Fibroblast of lung (primary cell): ENCODE data around the gene LSAMP.

Source experiments
- CTCF ChIP-seq, 2 donors: IDR thresholded peaks in 1 of 2; conservative IDR thresholded peaks in 1 of 2; 1 replicate in 1 of 2; 2 replicates in 1 of 2; pipeline ENCODE4 v1.5.1; 2011 to 2012; ENCODE audit warnings: low read length in 2 of 2, control low read depth in 1 of 2, inconsistent platforms in 1 of 2, low read depth in 1 of 2, mild to moderate bottlenecking in 1 of 2
- EZH2 ChIP-seq: IDR thresholded peaks from 2 replicates; pipeline ENCODE4 v1.5.1; 2012; ENCODE audit warnings: low read length, control low read depth, mild to moderate bottlenecking; ENCODE audit errors: missing control alignments

- no peak for TF ChIP-seq CTCF (conservative IDR thresholded peaks at IDR 0.05 in 1 of 2, IDR thresholded peaks at IDR 0.05 in 1 of 2; ENCODE audit: low read depth in 1 of 2, low read length in 2 of 2)
- TF ChIP-seq EZH2, result no peak
These were observed 406.2 kb downstream of the LSAMP start for GRCh38 chr3:116038968-116039650.
